H1 (cell line): ENCODE data around the gene CPLANE1. TPM values are rescaled to one million over a fixed set of nuclear protein-coding genes. Genes with fewer than 3 reads are reported as not detected.

Source experiments
- BACH1 ChIP-seq: IDR thresholded peaks from 2 replicates; pipeline ENCODE4 v1.6.1; 2012; ENCODE audit warnings: low read length, improper control_type of control experiment
- CBX8 ChIP-seq: fragments of 300-800, 300-1000 bp; sonication (generic); IDR thresholded peaks from 2 replicates; pipeline ENCODE4 v1.7.1; 2016; ENCODE audit warnings: low read depth, low read length, borderline replicate concordance
- CEBPB ChIP-seq: IDR thresholded peaks from 2 replicates; pipeline ENCODE4 v1.6.1; 2012; ENCODE audit warnings: low read depth, low read length
- EGR1 ChIP-seq: IDR thresholded peaks from 2 replicates; pipeline ENCODE4 v1.6.1; 2011; ENCODE audit warnings: low read depth, low read length, borderline replicate concordance
- EP300 ChIP-seq, 2 experiments: IDR thresholded peaks; 1 replicate in 1 of 2; 2 replicates in 1 of 2; pipeline ENCODE4 v1.6.1; 2011 to 2012; ENCODE audit warnings: low read depth in 2 of 2, low read length in 2 of 2, mild to moderate bottlenecking in 2 of 2, borderline replicate concordance in 1 of 2, inconsistent platforms in 1 of 2, moderate library complexity in 1 of 2
- GABPA ChIP-seq: IDR thresholded peaks from 2 replicates; pipeline ENCODE4 v1.6.1; 2011; ENCODE audit warnings: mild to moderate bottlenecking, low read length, moderate library complexity, borderline replicate concordance; ENCODE audit not compliant: insufficient read depth
- KDM5A ChIP-seq: fragments of 200-600 bp; IDR thresholded peaks from 2 replicates; pipeline ENCODE4 v1.7.1; 2012; ENCODE audit warnings: mild to moderate bottlenecking, low read length, inconsistent platforms, mixed read lengths
- PHF8 ChIP-seq: fragments of 200-600 bp; sonication (generic); conservative IDR thresholded peaks from 2 replicates; pipeline ENCODE4 v1.7.1; 2012; ENCODE audit warnings: low read depth, mild to moderate bottlenecking, inconsistent platforms, low read length, moderate library complexity
- SIN3A ChIP-seq, 2 experiments: IDR thresholded peaks in 1 of 2; conservative IDR thresholded peaks in 1 of 2; 2 replicates each; pipeline ENCODE4 v1.6.1; 2011 to 2012; ENCODE audit warnings: low read length in 2 of 2, improper control_type of control experiment in 1 of 2, low read depth in 1 of 2, mild to moderate bottlenecking in 1 of 2
- SP1 ChIP-seq: IDR thresholded peaks from 2 replicates; pipeline ENCODE4 v1.6.1; 2011; ENCODE audit warnings: low read depth, low read length
- TEAD4 ChIP-seq: IDR thresholded peaks from 2 replicates; pipeline ENCODE4 v1.6.1; 2012; ENCODE audit warnings: low read depth, low read length, inconsistent platforms, mixed read lengths
- polyA plus RNA-seq, 7 experiments: library from polyadenylated mRNA; depleted of rRNA in 3 of 7; stranded (reverse) in 5 of 7; unstranded in 2 of 7; fragments of >200 nt in 5 of 7; fragments of 200-250 nt in 2 of 7; gene quantifications; 1 replicate in 5 of 7; 2 replicates in 1 of 7; 4 replicates in 1 of 7; pipeline versions ENCODE4 v1.2.1 to v1.2.3, GENCODE V29; 2011 to 2013; ENCODE audit warnings: missing spikeins in 2 of 7, mixed read lengths in 2 of 7
- total RNA-seq: library from RNA; stranded (reverse); fragmentation: NEBNext Ultra II Directional; extraction: Animal tissue kit (Norgen Biotek cat#: 25700); gene quantifications from 2 replicates; pipeline ENCODE4 v1.2.1, GENCODE V29; 2021
- TF ChIP-seq, protein P1 (sequence below): fragments of 300-600 bp; sonication (generic); IDR thresholded peaks from 2 replicates; pipeline ENCODE4 v1.7.1; 2012; ENCODE audit warnings: low read length, moderate library complexity, mild to moderate bottlenecking, inconsistent platforms; ENCODE audit not compliant: insufficient replicate concordance

The CPLANE1 gene
- total and polyA plus RNA-seq, 2 of the 8 experiments (the other 6 are each of a cell fraction or from before 2014, with no cell fraction given) = 2.2 to 8.8 TPM

DNA sequence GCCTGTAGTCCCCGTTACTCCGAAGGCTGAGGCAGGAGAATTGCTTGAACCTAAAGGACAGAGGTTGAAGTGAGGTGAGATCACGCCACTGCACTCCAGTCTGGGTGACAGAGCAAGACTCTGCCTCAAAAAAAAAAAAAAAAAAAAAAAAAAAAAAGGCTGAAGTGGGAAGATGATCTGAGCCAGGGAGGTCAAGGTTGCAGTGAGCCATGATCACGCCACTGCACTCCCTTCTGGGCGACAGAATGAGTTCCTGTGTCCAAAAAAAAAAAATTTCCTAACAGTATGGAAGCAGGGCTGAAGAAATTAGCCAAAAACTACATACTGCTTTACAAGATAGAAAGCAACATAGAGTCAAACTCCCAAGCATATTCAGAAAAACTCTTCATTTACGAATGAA, 132.8 kb downstream of the CPLANE1 start (continued):
- TF ChIP-seq, protein P1, sequence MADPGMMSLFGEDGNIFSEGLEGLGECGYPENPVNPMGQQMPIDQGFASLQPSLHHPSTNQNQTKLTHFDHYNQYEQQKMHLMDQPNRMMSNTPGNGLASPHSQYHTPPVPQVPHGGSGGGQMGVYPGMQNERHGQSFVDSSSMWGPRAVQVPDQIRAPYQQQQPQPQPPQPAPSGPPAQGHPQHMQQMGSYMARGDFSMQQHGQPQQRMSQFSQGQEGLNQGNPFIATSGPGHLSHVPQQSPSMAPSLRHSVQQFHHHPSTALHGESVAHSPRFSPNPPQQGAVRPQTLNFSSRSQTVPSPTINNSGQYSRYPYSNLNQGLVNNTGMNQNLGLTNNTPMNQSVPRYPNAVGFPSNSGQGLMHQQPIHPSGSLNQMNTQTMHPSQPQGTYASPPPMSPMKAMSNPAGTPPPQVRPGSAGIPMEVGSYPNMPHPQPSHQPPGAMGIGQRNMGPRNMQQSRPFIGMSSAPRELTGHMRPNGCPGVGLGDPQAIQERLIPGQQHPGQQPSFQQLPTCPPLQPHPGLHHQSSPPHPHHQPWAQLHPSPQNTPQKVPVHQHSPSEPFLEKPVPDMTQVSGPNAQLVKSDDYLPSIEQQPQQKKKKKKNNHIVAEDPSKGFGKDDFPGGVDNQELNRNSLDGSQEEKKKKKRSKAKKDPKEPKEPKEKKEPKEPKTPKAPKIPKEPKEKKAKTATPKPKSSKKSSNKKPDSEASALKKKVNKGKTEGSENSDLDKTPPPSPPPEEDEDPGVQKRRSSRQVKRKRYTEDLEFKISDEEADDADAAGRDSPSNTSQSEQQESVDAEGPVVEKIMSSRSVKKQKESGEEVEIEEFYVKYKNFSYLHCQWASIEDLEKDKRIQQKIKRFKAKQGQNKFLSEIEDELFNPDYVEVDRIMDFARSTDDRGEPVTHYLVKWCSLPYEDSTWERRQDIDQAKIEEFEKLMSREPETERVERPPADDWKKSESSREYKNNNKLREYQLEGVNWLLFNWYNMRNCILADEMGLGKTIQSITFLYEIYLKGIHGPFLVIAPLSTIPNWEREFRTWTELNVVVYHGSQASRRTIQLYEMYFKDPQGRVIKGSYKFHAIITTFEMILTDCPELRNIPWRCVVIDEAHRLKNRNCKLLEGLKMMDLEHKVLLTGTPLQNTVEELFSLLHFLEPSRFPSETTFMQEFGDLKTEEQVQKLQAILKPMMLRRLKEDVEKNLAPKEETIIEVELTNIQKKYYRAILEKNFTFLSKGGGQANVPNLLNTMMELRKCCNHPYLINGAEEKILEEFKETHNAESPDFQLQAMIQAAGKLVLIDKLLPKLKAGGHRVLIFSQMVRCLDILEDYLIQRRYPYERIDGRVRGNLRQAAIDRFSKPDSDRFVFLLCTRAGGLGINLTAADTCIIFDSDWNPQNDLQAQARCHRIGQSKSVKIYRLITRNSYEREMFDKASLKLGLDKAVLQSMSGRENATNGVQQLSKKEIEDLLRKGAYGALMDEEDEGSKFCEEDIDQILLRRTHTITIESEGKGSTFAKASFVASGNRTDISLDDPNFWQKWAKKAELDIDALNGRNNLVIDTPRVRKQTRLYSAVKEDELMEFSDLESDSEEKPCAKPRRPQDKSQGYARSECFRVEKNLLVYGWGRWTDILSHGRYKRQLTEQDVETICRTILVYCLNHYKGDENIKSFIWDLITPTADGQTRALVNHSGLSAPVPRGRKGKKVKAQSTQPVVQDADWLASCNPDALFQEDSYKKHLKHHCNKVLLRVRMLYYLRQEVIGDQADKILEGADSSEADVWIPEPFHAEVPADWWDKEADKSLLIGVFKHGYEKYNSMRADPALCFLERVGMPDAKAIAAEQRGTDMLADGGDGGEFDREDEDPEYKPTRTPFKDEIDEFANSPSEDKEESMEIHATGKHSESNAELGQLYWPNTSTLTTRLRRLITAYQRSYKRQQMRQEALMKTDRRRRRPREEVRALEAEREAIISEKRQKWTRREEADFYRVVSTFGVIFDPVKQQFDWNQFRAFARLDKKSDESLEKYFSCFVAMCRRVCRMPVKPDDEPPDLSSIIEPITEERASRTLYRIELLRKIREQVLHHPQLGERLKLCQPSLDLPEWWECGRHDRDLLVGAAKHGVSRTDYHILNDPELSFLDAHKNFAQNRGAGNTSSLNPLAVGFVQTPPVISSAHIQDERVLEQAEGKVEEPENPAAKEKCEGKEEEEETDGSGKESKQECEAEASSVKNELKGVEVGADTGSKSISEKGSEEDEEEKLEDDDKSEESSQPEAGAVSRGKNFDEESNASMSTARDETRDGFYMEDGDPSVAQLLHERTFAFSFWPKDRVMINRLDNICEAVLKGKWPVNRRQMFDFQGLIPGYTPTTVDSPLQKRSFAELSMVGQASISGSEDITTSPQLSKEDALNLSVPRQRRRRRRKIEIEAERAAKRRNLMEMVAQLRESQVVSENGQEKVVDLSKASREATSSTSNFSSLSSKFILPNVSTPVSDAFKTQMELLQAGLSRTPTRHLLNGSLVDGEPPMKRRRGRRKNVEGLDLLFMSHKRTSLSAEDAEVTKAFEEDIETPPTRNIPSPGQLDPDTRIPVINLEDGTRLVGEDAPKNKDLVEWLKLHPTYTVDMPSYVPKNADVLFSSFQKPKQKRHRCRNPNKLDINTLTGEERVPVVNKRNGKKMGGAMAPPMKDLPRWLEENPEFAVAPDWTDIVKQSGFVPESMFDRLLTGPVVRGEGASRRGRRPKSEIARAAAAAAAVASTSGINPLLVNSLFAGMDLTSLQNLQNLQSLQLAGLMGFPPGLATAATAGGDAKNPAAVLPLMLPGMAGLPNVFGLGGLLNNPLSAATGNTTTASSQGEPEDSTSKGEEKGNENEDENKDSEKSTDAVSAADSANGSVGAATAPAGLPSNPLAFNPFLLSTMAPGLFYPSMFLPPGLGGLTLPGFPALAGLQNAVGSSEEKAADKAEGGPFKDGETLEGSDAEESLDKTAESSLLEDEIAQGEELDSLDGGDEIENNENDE = no peak
- TF ChIP-seq BACH1 (no peak), KDM5A (no peak), GABPA (no peak), EGR1 (no peak), SP1 (no peak), CEBPB (no peak), SIN3A (conservative IDR thresholded peaks at IDR 0.05 in 1 of 2, IDR thresholded peaks at IDR 0.05 in 1 of 2; ENCODE audit: low read depth in 1 of 2, low read length in 2 of 2) (no peak), PHF8 (no peak), TEAD4 (no peak), EP300 (IDR thresholded peaks at IDR 0.05; ENCODE audit: borderline replicate concordance in 1 of 2, low read depth in 2 of 2, low read length in 2 of 2) (no peak), CBX8 (no peak)
